Skeletal muscle tissue (tissue), 4 donors: ENCODE data around the gene SH2B2. TPM values are rescaled to one million over a fixed set of nuclear protein-coding genes. Genes with fewer than 3 reads are reported as not detected.

Experiments used
- H3K27ac ChIP-seq: one replicate; pipeline ENCODE4 v1.7.0; 2013; ENCODE audit warnings: mild to moderate bottlenecking, low read depth, low read length, inconsistent platforms
- H3K27me3 ChIP-seq, 3 donors: one replicate each; pipeline ENCODE4 v1.7.0; 2013; ENCODE audit warnings: low read length in 3 of 3; ENCODE audit not compliant: control insufficient read depth in 3 of 3, insufficient read depth in 3 of 3
- H3K36me3 ChIP-seq, 3 donors: one replicate each; pipeline ENCODE4 v1.7.0; 2013; ENCODE audit warnings: low read length in 3 of 3; ENCODE audit not compliant: control insufficient read depth in 3 of 3, insufficient read depth in 3 of 3
- H3K4me1 ChIP-seq, 3 donors: one replicate each; pipeline ENCODE4 v1.7.0; 2013; ENCODE audit warnings: low read length in 3 of 3, mild to moderate bottlenecking in 3 of 3; ENCODE audit not compliant: control insufficient read depth in 3 of 3, insufficient read depth in 3 of 3
- H3K4me3 ChIP-seq, 3 donors: one replicate each; pipeline ENCODE4 v1.7.0; 2013; ENCODE audit warnings: low read length in 3 of 3
- H3K9ac ChIP-seq, 3 donors: one replicate each; pipeline ENCODE4 v1.7.0; 2013; ENCODE audit warnings: low read length in 3 of 3, mild to moderate bottlenecking in 3 of 3, moderate library complexity in 2 of 3, low read depth in 1 of 3
- H3K9me3 ChIP-seq, 3 donors: one replicate each; pipeline ENCODE4 v1.7.0; 2013; ENCODE audit warnings: low read length in 3 of 3; ENCODE audit not compliant: control insufficient read depth in 3 of 3
- total RNA-seq: library from RNA; depleted of rRNA; stranded (reverse); fragments of >200 nt; gene quantifications from one replicate; pipeline ENCODE4 v1.2.3, GENCODE V29; 2014
- donor health status: Osteomylitis.

Gene SH2B2
- total RNA-seq, 1 donor from 2014 or later, result 5.7 TPM

DNA sequence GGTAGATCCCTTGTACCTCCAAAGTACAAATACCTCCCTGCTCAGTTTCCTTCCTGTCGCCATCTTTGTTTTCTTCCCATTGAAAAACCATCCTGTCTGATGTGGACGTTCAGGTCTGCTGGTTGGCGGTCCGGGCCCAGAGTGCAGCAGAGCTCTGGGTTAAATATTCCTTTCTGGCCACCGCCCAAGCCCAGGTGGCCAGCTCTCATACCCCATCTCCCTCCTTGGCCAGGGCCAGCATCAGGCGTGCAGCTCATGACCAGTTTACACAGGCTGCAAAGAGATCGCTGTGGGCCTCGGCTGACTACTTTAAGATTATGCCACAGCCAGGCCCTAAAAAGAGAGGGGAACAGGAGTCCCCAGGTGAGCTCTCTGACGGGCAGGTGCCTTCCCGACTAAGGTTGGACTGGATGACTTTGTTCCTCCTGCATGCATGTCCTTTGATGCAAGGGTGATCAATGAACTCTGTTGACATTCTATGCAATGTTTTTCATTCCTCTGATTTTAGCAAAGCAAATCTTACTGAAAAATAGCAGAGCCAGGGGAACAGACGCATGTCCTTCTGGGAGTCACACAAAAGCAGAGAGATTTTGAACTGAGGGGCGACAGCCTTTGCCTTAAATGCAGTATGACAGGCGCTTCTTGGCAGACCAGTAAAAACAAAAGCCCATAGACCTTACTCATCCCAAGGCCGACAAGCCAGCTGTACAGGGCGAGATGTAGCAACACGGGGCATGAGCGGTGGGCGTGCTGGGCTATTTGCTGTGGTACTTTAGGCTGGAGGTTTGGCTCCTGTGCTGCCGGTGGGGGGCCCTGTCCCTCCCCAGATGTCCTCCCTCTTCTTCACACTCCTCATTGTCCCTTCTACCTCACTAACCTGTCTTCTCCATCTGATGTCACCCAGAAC lies 33.3 kb upstream of the SH2B2 start:
- H3K9me3 ChIP-seq, result no peaks in the 10 kb centered on the region
- no peak overlapping the region for H3K27ac ChIP-seq
- H3K36me3 ChIP-seq, result peaks cover 0 to 6% (median 0%) of the 10 kb centered on the region in 3 donors
- no peak overlapping the region for H3K9ac ChIP-seq
- peaks cover 0 to 8% (median 0%) of the 10 kb centered on the region in 3 donors for H3K27me3 ChIP-seq
- H3K4me3 ChIP-seq, result no peak overlapping the region
- no peaks in the 10 kb centered on the region for H3K4me1 ChIP-seq

DNA sequence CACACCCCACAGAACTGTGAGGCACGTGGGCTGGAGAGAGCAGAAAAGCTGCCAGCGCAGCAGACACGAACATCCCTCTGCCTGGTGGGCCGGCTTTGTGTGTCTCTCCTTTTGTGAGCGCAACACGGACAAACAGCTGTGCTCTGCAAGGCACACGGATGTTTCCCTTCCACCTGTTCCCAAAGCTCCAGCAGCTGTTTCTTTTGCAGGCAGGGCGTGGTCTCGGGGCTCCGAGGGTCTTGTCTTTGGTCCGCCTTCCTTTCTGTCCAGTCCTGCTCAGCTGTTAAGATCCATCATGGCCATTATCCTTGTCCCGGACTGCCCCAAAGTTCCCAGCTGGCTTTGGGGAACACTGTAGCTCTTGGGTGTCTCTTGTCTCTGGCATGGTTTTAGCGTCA lies 32.7 kb upstream of the SH2B2 start:
- Histone ChIP-seq H3K36me3 (peaks cover 0 to 6% (median 0%) of the 10 kb centered on the region in 3 donors), H3K4me1 (no peaks in the 10 kb centered on the region), H3K9ac (no peak overlapping the region), H3K27ac (no peak overlapping the region), H3K27me3 (peaks cover 0 to 8% (median 0%) of the 10 kb centered on the region in 3 donors), H3K9me3 (no peaks in the 10 kb centered on the region), H3K4me3 (no peak overlapping the region)

DNA sequence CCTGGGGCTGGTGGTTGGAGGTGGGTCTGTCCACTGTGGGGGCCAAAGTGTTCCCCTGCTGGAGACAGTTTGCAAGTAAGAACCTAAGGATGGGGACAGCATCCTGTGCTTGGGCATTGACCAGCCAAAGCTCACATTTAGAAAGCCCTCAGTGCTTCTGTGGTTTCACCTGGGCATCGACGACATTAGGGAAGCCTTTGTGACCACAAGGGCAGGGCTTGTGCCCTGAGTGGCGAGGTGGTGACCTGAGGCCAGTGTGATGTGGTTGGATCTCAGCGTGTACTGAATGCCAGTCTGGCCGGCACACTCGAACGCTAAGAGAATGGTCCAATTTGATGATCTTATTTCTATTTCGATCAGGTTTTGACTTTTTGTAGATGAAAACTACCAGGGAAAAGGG lies 32.1 kb upstream of the SH2B2 start:
- no peaks in the 10 kb centered on the region for H3K4me1 ChIP-seq
- H3K4me3 ChIP-seq, result no peak overlapping the region
- no peak overlapping the region for H3K27ac ChIP-seq
- H3K27me3 ChIP-seq, result peaks cover 0 to 8% (median 0%) of the 10 kb centered on the region in 3 donors
- H3K9ac ChIP-seq, result no peak overlapping the region
- peaks cover 0 to 4% (median 0%) of the 10 kb centered on the region in 3 donors for H3K36me3 ChIP-seq
- H3K9me3 ChIP-seq, result no peaks in the 10 kb centered on the region

DNA sequence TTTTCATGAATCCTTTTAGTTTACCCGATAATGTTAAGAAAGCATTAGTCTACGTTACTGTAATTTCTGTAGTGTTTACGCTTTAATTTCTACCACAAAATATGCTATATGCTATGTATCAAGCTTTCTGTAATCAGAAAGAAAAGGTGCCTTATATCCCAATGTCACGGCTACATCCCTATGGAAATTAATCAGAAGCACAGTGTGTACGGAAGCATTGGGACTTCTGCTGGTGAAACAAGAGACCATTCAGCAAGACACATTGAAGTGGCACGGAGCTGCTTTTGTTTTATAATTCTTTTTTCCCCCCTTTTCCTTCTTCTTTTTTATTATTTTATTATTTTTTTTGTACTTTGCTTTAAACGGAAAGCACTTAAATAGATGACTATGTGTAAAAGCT lies 31.2 kb upstream of the SH2B2 start:
- H3K4me1 ChIP-seq, result no peaks in the 10 kb centered on the region
- peaks cover 0 to 2% (median 0%) of the 10 kb centered on the region in 3 donors for H3K36me3 ChIP-seq
- H3K9ac ChIP-seq, result no peak overlapping the region
- H3K4me3 ChIP-seq, result no peak overlapping the region
- H3K27me3 ChIP-seq, result peaks cover 0 to 8% (median 0%) of the 10 kb centered on the region in 3 donors
- no peak overlapping the region for H3K27ac ChIP-seq
- no peaks in the 10 kb centered on the region for H3K9me3 ChIP-seq

DNA sequence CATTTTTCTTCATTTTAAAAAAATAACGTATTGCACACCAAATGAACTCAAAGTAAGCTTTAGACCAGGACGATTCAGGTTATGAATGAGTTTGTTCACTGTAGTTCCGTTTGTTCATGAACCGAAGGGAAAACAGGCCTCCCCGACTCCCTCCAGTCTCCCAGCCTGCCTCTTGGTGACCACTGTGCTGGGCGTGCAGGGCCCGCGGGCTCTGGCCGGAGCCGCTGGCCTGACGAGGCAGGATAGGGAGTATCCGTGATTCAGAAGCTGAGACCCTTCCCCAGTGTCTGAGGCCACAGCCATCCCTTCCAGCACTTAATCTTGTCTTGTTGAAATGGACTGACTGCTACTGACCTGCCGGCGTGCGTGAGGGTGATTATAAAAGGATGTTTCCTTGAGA lies 30.8 kb upstream of the SH2B2 start:
- peaks cover 0 to 2% (median 0%) of the 10 kb centered on the region in 3 donors for H3K36me3 ChIP-seq
- H3K4me3 ChIP-seq, result no peak overlapping the region
- H3K4me1 ChIP-seq, result no peaks in the 10 kb centered on the region
- H3K27ac ChIP-seq, result no peak overlapping the region
- H3K27me3 ChIP-seq, result peaks cover 0 to 8% (median 0%) of the 10 kb centered on the region in 3 donors
- no peak overlapping the region for H3K9ac ChIP-seq
- no peaks in the 10 kb centered on the region for H3K9me3 ChIP-seq

DNA sequence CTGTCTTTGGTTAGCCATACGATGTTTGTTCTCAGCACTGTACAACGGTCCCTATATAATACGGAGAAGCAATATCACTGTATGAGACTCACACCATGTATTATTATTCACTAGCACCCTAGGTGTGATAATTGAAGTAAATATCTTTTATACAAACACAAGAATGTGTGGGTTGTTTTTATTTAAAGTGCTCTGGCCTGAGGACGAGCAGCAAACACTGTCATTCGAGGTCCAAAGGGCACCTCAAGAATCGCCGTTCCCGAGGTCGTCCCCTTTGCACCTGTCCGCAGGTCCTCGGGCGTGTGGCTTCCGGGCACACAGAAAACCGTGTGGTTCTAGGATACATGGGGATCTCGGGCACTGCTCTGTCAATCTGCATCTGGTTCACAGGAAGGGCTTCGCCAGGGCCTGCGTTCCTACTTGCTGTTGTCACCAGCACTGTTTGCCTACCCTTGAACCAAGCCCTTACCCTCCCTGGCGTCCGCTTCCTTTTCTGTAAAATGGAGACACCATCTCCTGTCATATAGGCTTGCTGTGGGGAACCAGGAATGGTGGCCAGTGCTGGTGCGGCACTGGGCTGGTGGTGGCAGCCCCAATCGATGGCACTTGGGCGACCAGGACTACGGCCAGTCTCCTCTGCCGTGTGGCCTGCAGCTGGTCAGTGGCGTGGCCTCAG lies 28.5 kb upstream of the SH2B2 start:
- Histone ChIP-seq H3K27ac (no peak overlapping the region), H3K27me3 (peaks cover 0 to 8% (median 0%) of the 10 kb centered on the region in 3 donors), H3K4me3 (no peak overlapping the region), H3K4me1 (no peaks in the 10 kb centered on the region), H3K36me3 (no peaks in the 10 kb centered on the region), H3K9me3 (no peaks in the 10 kb centered on the region), H3K9ac (no peak overlapping the region)

DNA sequence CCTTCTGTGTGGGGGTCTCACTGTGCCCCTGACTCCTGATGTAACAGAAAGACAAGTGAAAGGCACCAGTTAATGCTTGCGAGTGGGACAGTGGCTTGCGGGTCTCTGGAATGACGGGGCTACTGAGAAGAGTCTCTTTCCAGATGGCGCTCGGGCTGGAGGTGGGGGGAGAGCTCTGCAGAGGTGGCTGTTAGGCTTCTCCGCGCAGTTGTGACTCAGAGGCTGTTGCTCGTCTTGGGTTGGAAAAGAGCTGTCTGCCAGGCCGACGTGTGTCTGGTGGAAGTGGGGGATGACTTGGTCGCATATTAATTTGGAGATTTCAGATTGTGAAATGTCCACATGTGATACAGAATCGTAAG lies 27.9 kb upstream of the SH2B2 start:
- H3K4me1 ChIP-seq, result no peaks in the 10 kb centered on the region
- H3K4me3 ChIP-seq, result no peak overlapping the region
- H3K27me3 ChIP-seq, result peaks cover 0 to 6% (median 0%) of the 10 kb centered on the region in 3 donors
- no peaks in the 10 kb centered on the region for H3K36me3 ChIP-seq
- no peak overlapping the region for H3K27ac ChIP-seq
- no peaks in the 10 kb centered on the region for H3K9me3 ChIP-seq
- H3K9ac ChIP-seq, result no peak overlapping the region

DNA sequence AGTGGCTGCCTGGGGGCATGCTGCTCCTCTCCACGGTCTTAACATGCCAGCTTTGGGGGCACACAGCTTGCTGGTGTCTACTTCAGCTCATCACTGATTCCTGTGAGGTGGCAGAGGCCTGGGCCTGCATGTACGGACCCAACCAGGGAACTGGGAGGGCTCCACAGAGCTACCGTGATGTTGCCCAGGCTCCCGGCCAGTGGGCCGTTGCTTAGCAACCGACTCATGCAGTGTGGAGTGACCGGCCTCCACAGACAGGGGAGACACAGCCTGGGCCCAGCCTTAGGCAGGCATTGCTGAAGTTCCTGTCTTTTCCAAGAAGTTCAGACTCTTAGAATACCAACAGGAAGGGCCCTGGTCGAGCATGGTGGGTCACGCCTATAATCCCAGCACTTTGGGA lies 25.8 kb upstream of the SH2B2 start:
- H3K4me1 ChIP-seq, result no peaks in the 10 kb centered on the region
- no peaks in the 10 kb centered on the region for H3K36me3 ChIP-seq
- no peak overlapping the region for H3K27ac ChIP-seq
- no peaks in the 10 kb centered on the region for H3K9me3 ChIP-seq
- no peaks in the 10 kb centered on the region for H3K27me3 ChIP-seq
- no peak overlapping the region for H3K9ac ChIP-seq
- no peak overlapping the region for H3K4me3 ChIP-seq

DNA sequence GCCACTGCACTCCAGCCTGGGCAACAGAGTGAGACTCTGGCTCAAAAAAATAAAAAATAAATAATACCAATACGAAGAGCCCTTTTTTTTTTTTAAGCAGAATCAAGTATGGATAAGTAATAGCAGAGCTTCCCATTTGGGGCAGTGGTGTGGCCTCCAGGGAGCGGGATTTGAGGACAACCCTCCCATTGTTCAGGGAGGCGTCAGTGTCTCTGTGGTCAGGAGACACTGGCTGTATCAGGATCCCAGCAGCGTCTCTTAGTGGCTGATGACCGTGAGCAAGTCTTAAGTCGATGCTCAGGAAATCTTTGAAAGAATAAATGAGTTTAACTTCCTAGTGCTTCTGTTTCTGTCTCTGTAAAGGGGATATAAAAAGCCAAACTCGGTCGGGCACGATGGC lies 25.2 kb upstream of the SH2B2 start:
- Histone ChIP-seq H3K4me3 (no peak overlapping the region), H3K4me1 (no peaks in the 10 kb centered on the region), H3K36me3 (no peaks in the 10 kb centered on the region), H3K27ac (no peak overlapping the region), H3K9ac (no peak overlapping the region), H3K9me3 (no peaks in the 10 kb centered on the region), H3K27me3 (no peaks in the 10 kb centered on the region)

DNA sequence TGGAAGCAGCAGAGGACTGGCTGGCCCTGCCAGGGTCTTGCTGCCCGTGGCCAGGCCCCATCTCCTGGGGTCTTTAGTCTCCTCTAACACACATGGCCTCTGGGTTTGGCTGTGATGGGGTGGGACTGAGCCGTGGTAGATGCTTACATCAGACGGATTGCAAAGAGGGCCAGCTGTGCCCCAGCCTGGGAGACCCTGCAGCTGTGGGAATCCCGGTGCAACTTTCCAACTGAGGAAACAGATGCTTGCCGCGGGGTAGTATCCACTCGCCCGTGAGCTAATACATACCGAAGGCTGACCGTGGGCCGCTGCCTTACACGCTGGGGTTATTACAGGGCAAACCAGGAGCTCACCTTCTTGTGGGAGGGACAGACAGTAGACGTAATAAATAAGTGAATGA lies 24.1 kb upstream of the SH2B2 start:
- Histone ChIP-seq H3K4me1 (no peaks in the 10 kb centered on the region), H3K27ac (no peak overlapping the region), H3K27me3 (no peaks in the 10 kb centered on the region), H3K4me3 (no peak overlapping the region), H3K36me3 (no peaks in the 10 kb centered on the region), H3K9ac (no peak overlapping the region), H3K9me3 (no peaks in the 10 kb centered on the region)
